ENCODE measurements around the gene CLTB.

GRCh38 chr5:176441921-176442323 is 25.6 kb upstream of the CLTB start:
- TF ChIP-seq CTCF (conservative IDR thresholded peaks at IDR 0.05; ENCODE audit: low read depth, low read length) (no peak), BHLHE40 (IDR thresholded peaks at IDR 0.05; ENCODE audit: low read depth, low read length) (no peak), MXI1 (IDR thresholded peaks at IDR 0.05; ENCODE audit: borderline replicate concordance, low read depth, low read length) (no peak), MAFK (IDR thresholded peaks at IDR 0.05; ENCODE audit: low read depth, low read length) (no peak), POLR2A (IDR thresholded peaks at IDR 0.05; ENCODE audit: low read depth, low read length) (no peak)

Data from IMR-90 (cell line).